Measurements from ENCODE around the gene WDFY1.

WDFY1 gene

GRCh38 chr2:223929571-223930102 is 15.5 kb downstream of the WDFY1 start:
- DNase-seq: peak; percentile 51

GRCh38 chr2:223928113-223929006 is 16.8 kb downstream of the WDFY1 start:
- no peak for DNase-seq

GRCh38 chr2:223925106-223925505 is 20.0 kb downstream of the WDFY1 start:
- no peak for DNase-seq

GRCh38 chr2:223923976-223924375 is 21.2 kb downstream of the WDFY1 start:
- DNase-seq: no peak

- DNase-seq: no peak
These were observed 22.8 kb downstream of the WDFY1 start for GRCh38 chr2:223922308-223922707.

GRCh38 chr2:223921204-223921603 is 23.9 kb downstream of the WDFY1 start:
- no peak for DNase-seq

- no peak for DNase-seq
These were observed 25.0 kb downstream of the WDFY1 start for GRCh38 chr2:223920109-223920508.

- DNase-seq: no peak
These were observed 26.4 kb downstream of the WDFY1 start for GRCh38 chr2:223918671-223919134.

GRCh38 chr2:223916181-223916920 is 28.8 kb downstream of the WDFY1 start:
- DNase-seq: no peak

- DNase-seq: no peak
These were observed 30.1 kb downstream of the WDFY1 start for GRCh38 chr2:223915071-223915470.

- DNase-seq: no peak
These were observed 30.8 kb downstream of the WDFY1 start for GRCh38 chr2:223914324-223914723.

GRCh38 chr2:223909001-223909741 is 36.0 kb downstream of the WDFY1 start:
- DNase-seq: no peak

- DNase-seq: no peak
These were observed 36.7 kb downstream of the WDFY1 start for GRCh38 chr2:223908304-223908998.

GRCh38 chr2:223905996-223906395 is 39.1 kb downstream of the WDFY1 start:
- DNase-seq: no peak

- no peak for DNase-seq
These were observed 43.3 kb downstream of the WDFY1 start for GRCh38 chr2:223901854-223902253.

- DNase-seq: no peak
These were observed 43.8 kb downstream of the WDFY1 start for GRCh38 chr2:223901311-223901710.

GRCh38 chr2:223900531-223900930 is 44.6 kb downstream of the WDFY1 start:
- DNase-seq: no peak

- DNase-seq: no peak
These were observed 45.1 kb downstream of the WDFY1 start for GRCh38 chr2:223900066-223900465.

GRCh38 chr2:223897669-223898330 is 47.3 kb downstream of the WDFY1 start:
- DNase-seq: no peak

- peak; percentile 30 for DNase-seq
These were observed 48.3 kb downstream of the WDFY1 start for GRCh38 chr2:223896833-223897311.

- DNase-seq: no peak
These were observed 50.2 kb downstream of the WDFY1 start for GRCh38 chr2:223894968-223895367.

- DNase-seq: no peak
These were observed 51.1 kb downstream of the WDFY1 start for GRCh38 chr2:223894009-223894408.
